Fibroblast of gingiva (primary cell): ENCODE data around the gene MPRIP.
A peak's percentile ranks its signal among the peaks of the same experiment; 100 is the strongest.

Experiments used
- DNase-seq: peaks from one replicate; pipeline ENCODE4 v3.0.0-alpha.2; 2011; ENCODE audit warnings: low read depth

Gene MPRIP

GRCh38 chr17:17028059-17028877 lies 14.0 kb upstream of the MPRIP start:
- DNase-seq: peak; percentile 64

DNA sequence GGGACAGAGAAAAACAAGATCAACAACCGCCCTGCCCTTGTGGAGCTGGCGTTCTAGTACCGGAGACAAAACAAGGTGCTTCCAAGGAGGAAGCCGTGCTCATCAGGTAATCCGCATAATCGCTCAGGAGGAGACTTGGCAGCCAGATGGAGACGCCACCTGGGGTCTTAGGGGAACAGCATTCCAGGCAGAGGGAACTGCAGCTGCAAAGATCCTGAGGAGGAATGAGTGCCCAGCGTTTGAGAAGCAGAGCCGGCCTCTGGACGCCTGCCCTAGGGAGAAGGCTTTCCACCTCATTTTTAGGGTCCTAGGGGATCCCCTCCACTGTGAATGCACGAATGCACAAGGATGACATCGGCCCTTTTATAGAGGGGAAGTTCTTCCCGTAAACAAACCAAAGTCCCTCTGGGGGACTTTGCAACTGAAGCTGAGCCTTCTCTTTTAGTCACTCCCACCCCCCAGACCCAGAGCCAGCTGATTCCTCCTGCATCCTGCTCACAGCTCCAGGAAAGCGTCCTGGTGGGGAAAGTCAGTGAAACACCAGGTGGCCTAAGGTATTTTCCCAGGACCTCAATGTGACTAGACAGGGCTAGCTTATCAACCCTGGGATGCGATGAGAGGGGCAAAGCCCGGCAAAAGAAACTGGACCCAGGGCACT lies 13.2 kb upstream of the MPRIP start:
- no peak for DNase-seq

DNA sequence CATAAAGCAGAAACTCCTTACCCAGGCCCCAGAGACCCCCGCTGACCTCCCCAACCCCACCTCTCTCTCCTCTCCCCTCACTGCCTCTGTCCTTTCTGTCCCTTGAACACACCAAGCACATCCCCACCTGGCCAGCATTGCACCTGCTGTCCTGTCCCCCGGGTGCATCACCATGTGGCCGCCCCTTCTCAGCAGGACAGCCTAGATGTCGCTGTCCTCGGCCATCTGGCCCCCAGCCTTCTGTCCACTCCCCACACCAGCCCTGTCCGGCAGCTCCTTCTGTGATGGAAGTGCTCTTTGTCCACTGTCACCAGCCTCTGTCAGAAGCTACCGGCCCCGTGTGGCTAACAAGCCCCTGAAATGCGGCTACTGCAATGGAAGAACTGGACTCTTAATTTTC lies 12.3 kb upstream of the MPRIP start:
- DNase-seq: no peak

DNA sequence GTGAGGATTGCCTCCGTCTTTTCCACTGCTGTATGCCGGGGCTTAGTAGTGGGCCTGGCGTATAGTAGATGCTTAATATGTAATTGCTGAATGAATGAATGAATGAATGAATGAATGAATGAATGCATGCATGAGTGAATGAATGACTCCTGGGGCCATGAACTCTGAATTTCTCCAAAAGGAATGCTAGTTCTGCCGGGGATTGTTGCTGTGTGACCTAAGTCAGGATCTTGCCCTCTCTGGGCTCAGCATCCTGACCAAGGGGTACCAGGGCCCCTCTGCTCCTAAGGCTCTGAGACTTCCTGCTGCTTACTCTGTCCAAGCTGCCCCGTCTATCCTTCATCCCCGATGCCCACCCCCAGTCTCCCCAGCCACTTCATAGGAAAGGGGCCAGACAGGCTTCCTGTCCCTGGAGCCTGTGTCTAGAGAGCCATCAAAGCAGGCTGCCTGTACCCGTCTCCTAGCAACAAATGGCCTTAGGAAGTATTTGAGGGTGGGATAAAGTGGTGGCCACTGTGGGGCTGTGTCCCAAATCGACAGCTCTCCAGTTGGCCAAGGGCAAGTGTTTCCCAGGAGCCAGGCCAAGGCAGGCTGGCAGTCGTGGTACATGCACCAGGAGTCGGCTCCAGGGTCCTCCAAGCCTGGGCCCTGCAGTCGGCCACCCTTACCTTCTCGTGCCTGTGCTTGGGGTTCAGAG lies 11.6 kb upstream of the MPRIP start:
- DNase-seq: no peak

- peak; percentile 62 for DNase-seq
Observed at GRCh38 chr17:17032131-17032692, 10.0 kb upstream of the MPRIP start.

GRCh38 chr17:17033466-17033865 lies 8.8 kb upstream of the MPRIP start:
- no peak for DNase-seq

- no peak for DNase-seq
Observed at GRCh38 chr17:17034026-17034425, 8.2 kb upstream of the MPRIP start.

DNA sequence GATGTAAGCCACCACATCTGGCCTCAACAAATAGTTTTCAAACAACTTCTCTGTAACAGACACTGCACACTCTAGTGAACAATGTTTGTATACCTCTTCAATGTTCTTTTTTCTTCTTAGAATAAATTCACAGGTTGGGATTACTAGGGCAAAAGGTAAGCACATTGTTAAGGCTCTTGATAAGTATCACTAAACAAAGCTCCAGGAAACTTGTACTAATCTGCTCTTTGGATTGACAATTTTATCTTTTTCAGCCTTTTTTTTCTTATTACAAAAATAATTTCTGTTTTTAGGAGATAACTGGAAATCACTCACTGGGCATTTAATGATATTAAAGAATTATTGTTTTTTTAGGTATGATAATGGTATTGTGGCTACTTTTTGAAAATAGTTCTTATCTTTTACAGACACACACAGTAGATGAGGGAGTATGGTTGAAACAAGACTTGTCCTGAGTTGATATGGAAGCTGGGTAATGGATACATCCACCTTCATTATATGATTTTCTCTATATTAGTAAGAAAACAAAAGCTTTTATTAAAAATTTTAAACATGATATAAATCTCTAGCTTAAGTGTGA lies 7.7 kb upstream of the MPRIP start:
- DNase-seq: no peak

DNA sequence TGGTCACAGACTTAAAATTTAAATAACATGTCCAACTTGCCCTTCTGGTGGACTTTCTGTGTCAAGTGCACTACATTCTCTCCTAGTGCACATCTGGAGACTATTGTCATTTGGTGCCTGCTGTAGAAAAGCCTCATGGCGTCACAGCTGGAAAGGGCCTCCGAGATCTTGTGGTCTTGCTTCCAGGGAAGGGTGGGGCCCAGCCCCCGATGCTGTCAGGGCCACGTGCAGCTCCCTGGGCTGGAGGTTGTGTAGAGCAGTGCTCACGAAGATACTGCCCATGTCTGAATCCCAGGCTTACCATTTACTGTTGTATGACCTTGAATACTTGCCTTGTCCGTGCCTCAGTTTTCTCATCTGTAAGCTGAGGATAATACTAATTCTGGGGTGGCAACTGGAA lies 6.8 kb upstream of the MPRIP start:
- DNase-seq: no peak

DNA sequence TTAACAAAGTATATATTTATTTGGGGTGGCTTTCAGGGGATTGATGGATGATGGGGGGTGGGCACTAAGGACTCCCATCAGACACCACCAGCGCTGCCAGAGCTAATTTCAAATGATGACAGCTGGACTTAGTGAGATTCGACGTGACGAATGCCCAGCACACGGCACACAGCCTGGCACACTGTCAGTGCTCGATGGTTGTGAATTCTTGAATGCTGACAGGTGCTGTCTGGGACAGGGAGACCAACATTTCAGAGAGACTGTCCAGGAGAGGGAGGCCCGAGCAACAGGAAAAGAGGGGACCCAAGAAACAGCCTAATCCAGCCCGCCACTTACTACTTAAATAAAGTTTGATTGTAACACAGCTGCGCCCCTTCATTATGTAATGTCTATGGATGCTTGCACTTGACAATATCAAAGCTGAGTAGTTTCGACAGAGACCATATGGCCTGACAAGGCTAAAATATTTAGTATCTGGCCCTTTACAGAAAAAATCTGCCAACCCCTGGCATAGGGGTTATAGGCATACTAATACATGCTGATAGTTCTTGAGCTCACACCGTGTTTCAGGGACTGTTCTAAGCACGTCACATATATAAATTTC lies 6.2 kb upstream of the MPRIP start:
- no peak for DNase-seq

GRCh38 chr17:17036524-17036998 lies 5.7 kb upstream of the MPRIP start:
- DNase-seq: peak; percentile 18

DNA sequence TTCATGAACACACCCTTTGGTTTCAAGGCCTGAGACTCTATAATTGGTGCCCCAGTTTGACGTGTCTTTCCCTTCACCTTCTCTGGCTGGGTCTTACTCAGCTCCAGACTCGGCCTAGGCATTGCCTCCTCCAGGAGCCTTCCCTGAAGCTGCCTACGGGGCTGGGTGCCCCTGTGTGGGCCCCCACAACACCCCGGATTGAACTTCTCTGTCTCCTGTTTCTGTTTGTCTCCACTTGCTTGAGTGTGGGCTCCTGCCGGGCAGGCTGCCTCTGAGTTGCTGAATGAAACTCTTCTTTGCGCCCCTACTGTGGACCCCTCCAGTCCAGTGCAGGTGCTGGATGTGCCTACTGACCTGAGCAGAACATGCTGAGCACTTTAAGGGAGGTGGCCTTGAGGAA lies 2.3 kb upstream of the MPRIP start:
- no peak for DNase-seq

DNA sequence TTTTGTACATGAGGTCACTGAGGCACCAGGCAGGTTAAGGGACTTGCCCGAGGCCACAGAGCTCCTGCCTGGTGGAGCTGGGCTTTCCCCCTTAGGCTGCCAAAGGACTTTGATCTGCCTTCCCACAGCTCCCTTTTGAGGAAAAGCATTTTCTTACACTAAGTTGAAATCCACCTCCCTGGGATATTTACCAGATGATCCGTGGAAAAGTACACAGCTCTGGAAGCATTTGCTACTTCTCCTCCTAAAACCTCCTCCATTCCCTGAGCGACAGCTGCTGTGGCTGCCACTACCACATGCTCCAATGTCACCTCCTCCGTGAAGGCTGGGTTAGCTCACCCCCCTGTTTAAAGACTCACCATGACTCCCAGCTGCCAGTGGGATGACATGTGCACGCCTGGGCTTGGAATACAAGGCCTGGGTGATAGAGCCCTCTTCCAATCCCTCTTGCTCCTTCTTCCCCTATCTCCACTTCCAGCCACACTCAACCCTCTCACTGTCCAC lies 1.2 kb upstream of the MPRIP start:
- DNase-seq: no peak

DNA sequence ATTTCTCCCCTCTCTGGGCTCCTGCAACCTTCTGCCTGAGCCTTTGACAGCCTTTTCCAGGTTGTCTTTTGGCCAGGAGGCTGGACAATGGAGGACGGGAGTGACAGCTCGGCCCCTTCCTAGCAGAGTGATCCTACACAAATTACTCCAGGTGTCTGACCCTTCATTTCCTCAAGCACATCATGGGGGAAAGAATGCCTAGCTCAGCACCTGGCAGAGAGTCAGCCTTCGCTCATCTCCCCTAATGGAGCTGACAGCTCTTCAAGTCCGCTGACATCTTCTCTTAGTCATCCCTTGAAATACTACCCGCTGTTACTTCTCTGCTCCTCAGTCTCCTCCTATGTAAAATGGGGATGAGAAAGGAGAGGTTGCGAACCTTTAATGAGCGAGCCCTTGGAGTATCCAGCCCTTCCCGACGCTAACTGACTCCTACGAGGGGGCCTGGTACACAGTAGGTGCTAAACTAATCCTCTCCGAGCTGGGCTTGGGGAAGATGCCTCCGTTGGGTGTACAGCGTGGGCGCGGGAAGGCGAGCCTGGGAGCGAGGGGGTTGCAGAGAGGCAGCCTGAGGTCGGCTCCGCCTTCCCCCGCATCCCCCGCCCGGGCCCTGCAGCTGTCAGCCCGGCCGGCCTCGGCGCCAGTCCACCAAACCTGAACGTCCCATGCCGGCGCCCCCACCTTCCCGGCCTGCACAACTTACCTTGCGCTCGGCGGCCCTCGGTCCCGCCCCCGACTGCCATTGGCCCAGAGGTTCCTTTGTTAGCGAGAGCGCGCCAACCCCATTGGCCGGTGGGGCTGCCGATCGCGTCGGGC lies 480 bp upstream of the MPRIP start:
- peak; percentile 97 for DNase-seq

GRCh38 chr17:17042851-17043460 lies 699 bp downstream of the MPRIP start:
- peak; percentile 40 for DNase-seq

- no peak for DNase-seq
Observed at GRCh38 chr17:17043461-17044271, 1.4 kb downstream of the MPRIP start.

- peak; percentile 49 for DNase-seq
Observed at GRCh38 chr17:17044846-17045561, 2.7 kb downstream of the MPRIP start.

- DNase-seq: no peak
Observed at GRCh38 chr17:17048106-17048505, 5.8 kb downstream of the MPRIP start.
